IMR-90 (cell line): ENCODE measurements around the gene UBL5. TPM values are rescaled to one million over a fixed set of nuclear protein-coding genes. Genes with fewer than 3 reads are reported as not detected.
"Not testable (repeated sequence)": the region's sequence is repeated elsewhere in the genome, so short reads cannot be mapped to it uniquely, and the experiment has no call there.

Source experiments
- ATAC-seq: fragments of 200-7000 bp; cut with Tn5 transposase; 2 replicates; pipeline ENCODE4 v1.9.1; 2020; ENCODE audit warnings: low read depth, mild to moderate bottlenecking, moderate library complexity
- BruUV-seq: library from RNA; stranded (reverse); fragments of 400-500 nt; replicated peaks from 2 replicates; lab custom pipeline; 2021; lab: Mats Ljungman, UMichigan
- CTCF ChIA-PET: fragments of 300-600 bp; formaldehyde crosslinking; extraction: SDS; loops from one replicate; lab custom pipeline; 2021; ENCODE audit warnings: antibody characterized with exemption; lab: Yijun Ruan, JAX
- POLR2A ChIA-PET: fragments of 300-600 bp; sonication (Branson Sonifier 250); formaldehyde crosslinking; loops from one replicate; lab custom pipeline; 2022; ENCODE audit warnings: antibody characterized with exemption; ENCODE audit not compliant: unreplicated experiment; lab: Charles Lee
- DNase-seq: peaks from one replicate; pipeline ENCODE4 v3.0.0; 2013
- H2AFZ ChIP-seq: replicated peaks from 2 replicates; pipeline ENCODE3; 2013; ENCODE audit warnings: low read length, mild to moderate bottlenecking; ENCODE audit not compliant: poor library complexity
- H2AK5ac ChIP-seq: 2 replicates; pipeline ENCODE4 v1.6.1; 2013; ENCODE audit warnings: low read depth, low read length, inconsistent platforms
- H2AK9ac ChIP-seq: replicated peaks from 2 replicates; pipeline ENCODE3; 2013; ENCODE audit warnings: mild to moderate bottlenecking, low read depth, low read length, moderate library complexity; ENCODE audit not compliant: poor library complexity
- H2BK120ac ChIP-seq: 2 replicates; pipeline ENCODE4 v1.6.1; 2013; ENCODE audit warnings: low read depth, low read length, inconsistent platforms
- H2BK15ac ChIP-seq: 3 replicates; pipeline ENCODE4 v1.6.1; 2013; ENCODE audit warnings: low read depth, low read length, inconsistent platforms
- H2BK20ac ChIP-seq: 2 replicates; pipeline ENCODE4 v1.6.1; 2013; ENCODE audit warnings: low read depth, mild to moderate bottlenecking, inconsistent platforms, low read length, moderate library complexity
- H2BK5ac ChIP-seq: 2 replicates; pipeline ENCODE4 v1.6.1; 2013; ENCODE audit warnings: mild to moderate bottlenecking, low read depth, low read length, inconsistent platforms; ENCODE audit not compliant: poor library complexity, severe bottlenecking
- H3K14ac ChIP-seq: replicated peaks from 2 replicates; pipeline ENCODE4 v1.6.1; 2013; ENCODE audit warnings: low read depth, low read length, inconsistent platforms
- H3K18ac ChIP-seq: 2 replicates; pipeline ENCODE4 v1.6.1; 2013; ENCODE audit warnings: low read depth, low read length, control low read depth
- H3K23ac ChIP-seq: 2 replicates; pipeline ENCODE4 v1.6.1; 2013; ENCODE audit warnings: low read depth, low read length, inconsistent platforms
- H3K27ac ChIP-seq: 2 replicates; pipeline ENCODE4 v1.5.1; 2013; ENCODE audit warnings: mild to moderate bottlenecking, control low read depth, low read length; ENCODE audit not compliant: insufficient read depth
- H3K27me3 ChIP-seq: 2 replicates; pipeline ENCODE4 v1.6.1; 2013; ENCODE audit warnings: low read length; ENCODE audit not compliant: control insufficient read depth, insufficient read depth
- H3K36me3 ChIP-seq: 2 replicates; pipeline ENCODE4 v1.6.1; 2013; ENCODE audit warnings: low read length, mixed read lengths; ENCODE audit not compliant: control insufficient read depth, insufficient read depth
- H3K4ac ChIP-seq: 2 replicates; pipeline ENCODE4 v1.6.1; 2013; ENCODE audit warnings: low read depth, low read length, inconsistent platforms
- H3K4me1 ChIP-seq: 2 replicates; pipeline ENCODE4 v1.6.1; 2013; ENCODE audit warnings: low read length, mixed read lengths; ENCODE audit not compliant: control insufficient read depth, insufficient read depth
- H3K4me2 ChIP-seq: 2 replicates; pipeline ENCODE4 v1.6.1; 2013; ENCODE audit warnings: low read depth, mild to moderate bottlenecking, control low read depth, low read length, moderate library complexity
- H3K4me3 ChIP-seq: 2 replicates; pipeline ENCODE4 v1.5.1; 2013; ENCODE audit warnings: low read depth, mild to moderate bottlenecking, control low read depth, low read length, moderate library complexity; ENCODE audit not compliant: insufficient read depth
- H3K56ac ChIP-seq: 2 replicates; pipeline ENCODE4 v1.6.1; 2013; ENCODE audit warnings: low read length, inconsistent platforms; ENCODE audit not compliant: insufficient read depth; ENCODE audit errors: extremely low read depth
- H3K79me1 ChIP-seq, 2 experiments: 2 replicates each; pipeline ENCODE4 v1.6.1; 2013; ENCODE audit warnings: low read length in 2 of 2, inconsistent platforms in 1 of 2, low read depth in 1 of 2
- H3K9ac ChIP-seq: 2 replicates; pipeline ENCODE4 v1.6.1; 2013; ENCODE audit warnings: low read depth, low read length, control low read depth
- H3K9me1 ChIP-seq: 2 replicates; pipeline ENCODE4 v1.6.1; 2013; ENCODE audit warnings: low read length, inconsistent platforms; ENCODE audit not compliant: insufficient read depth
- H3K9me3 ChIP-seq: 2 replicates; pipeline ENCODE4 v1.6.1; 2013; ENCODE audit warnings: low read length; ENCODE audit not compliant: control insufficient read depth, insufficient read depth
- H4K20me1 ChIP-seq: 2 replicates; pipeline ENCODE4 v1.6.1; 2013; ENCODE audit warnings: low read length, inconsistent platforms; ENCODE audit not compliant: insufficient read depth
- H4K5ac ChIP-seq: 2 replicates; pipeline ENCODE4 v1.6.1; 2013; ENCODE audit warnings: mild to moderate bottlenecking, low read depth, low read length, control low read depth
- H4K8ac ChIP-seq, 2 experiments: 2 replicates each; pipeline ENCODE4 v1.6.1; 2013; ENCODE audit warnings: low read depth in 2 of 2, low read length in 2 of 2, control low read depth in 1 of 2, inconsistent platforms in 1 of 2
- H4K91ac ChIP-seq: 2 replicates; pipeline ENCODE4 v1.6.1; 2013; ENCODE audit warnings: low read depth, low read length, inconsistent platforms; ENCODE audit not compliant: insufficient read depth
- WGBS, 2 experiments: methylation state at CpG; one replicate each; pipeline versions ENCODE4 v1.1.5 to v1.1.7; 2013; ENCODE audit warnings: missing lambda C conversion rate in 2 of 2; ENCODE audit not compliant: insufficient read length in 1 of 2; ENCODE audit errors: extremely low coverage in 2 of 2; 5-methylcytosine and 5-hydroxymethylcytosine counted together
- dilution Hi-C: fragments of 300-500 bp; cut with HindIII; formaldehyde crosslinking; loops from one replicate; pipeline ENCODE4 v1.14.3; 2018; ENCODE audit warnings: low sequenced_read_pairs; ENCODE audit not compliant: unreplicated experiment
- in situ Hi-C: fragments of 300-500 bp; cut with MboI; formaldehyde crosslinking; loops from 3 replicates; pipeline ENCODE4 v1.14.3; 2019; ENCODE audit warnings: low sequenced_read_pairs, inconsistent platforms, mixed read lengths
- intact Hi-C: fragments of 100-400 bp; cut with micrococcal nuclease; formaldehyde crosslinking; loops from 2 replicates; pipeline ENCODE4 v1.10.0; 2022
- polyA plus RNA-seq, 3 experiments: library from polyadenylated mRNA; depleted of rRNA; stranded (reverse); fragments of >200 nt; gene quantifications; 2 replicates each; pipeline ENCODE4 v1.2.3, GENCODE V29; 2012; ENCODE audit warnings: low replicate concordance in 1 of 3
- total RNA-seq: library from RNA; depleted of rRNA; stranded (reverse); fragments of >200 nt; gene quantifications from 2 replicates; pipeline ENCODE4 v1.2.3, GENCODE V29; 2012

Gene UBL5
- total and polyA plus RNA-seq, 2 of the 4 experiments (the other 2 are of a cell fraction) = 434 to 1,091 TPM

DNA sequence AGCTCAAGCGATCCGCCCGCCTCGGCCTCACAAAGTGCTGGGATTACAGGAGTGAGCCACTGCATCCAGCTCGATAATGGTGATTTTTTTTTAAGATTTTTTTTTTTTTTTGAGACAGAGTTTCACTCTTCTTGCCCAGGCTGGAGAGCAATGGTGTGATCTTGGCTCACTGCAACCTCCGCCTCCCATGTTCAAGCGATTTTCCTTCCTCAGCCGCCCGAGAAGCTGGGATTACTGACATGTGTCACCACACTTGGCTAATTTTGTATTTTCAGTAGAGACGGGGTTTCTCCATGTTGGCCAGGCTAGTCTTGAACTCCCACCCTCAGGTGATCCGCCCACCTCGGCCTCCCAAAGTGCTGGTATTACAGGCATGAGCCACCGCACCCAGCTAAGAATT, 39.1 kb upstream of the UBL5 start:
- H2AK5ac ChIP-seq, H3K9me3 ChIP-seq, intact Hi-C loops, dilution Hi-C loops, H3K56ac ChIP-seq, H4K91ac ChIP-seq, BruUV-seq, ATAC-seq, H3K18ac ChIP-seq, H3K4me2 ChIP-seq, H2AFZ ChIP-seq, H2BK120ac ChIP-seq, H2BK5ac ChIP-seq, H2BK15ac ChIP-seq, H3K4ac ChIP-seq, H2AK9ac ChIP-seq, in situ Hi-C loops, H4K8ac ChIP-seq, DNase-seq, H3K14ac ChIP-seq, H3K4me1 ChIP-seq, H3K9ac ChIP-seq, H3K23ac ChIP-seq, H4K20me1 ChIP-seq, H3K36me3 ChIP-seq, H3K27ac ChIP-seq, POLR2A ChIA-PET, CTCF ChIA-PET, H3K4me3 ChIP-seq, H3K9me1 ChIP-seq, H3K27me3 ChIP-seq, H4K5ac ChIP-seq, H2BK20ac ChIP-seq: not testable (repeated sequence)
- peaks cover 7 to 16% of the 10 kb centered on the region in 2 experiments for H3K79me1 ChIP-seq
- no CpG with 5 or more reads among the region's 13 CpGs for WGBS, 2 experiments
